NB4 (cell line): ENCODE measurements around the gene SERPINI2.

Experiments
- MAX ChIP-seq: IDR thresholded peaks from 2 replicates; pipeline ENCODE4 v1.6.1; 2011; ENCODE audit warnings: low read depth, low read length
- POLR2A ChIP-seq: IDR thresholded peaks from 2 replicates; pipeline ENCODE4 v1.6.1; 2011; ENCODE audit warnings: mild to moderate bottlenecking; ENCODE audit not compliant: insufficient read length; ENCODE audit errors: extremely low read depth
- TF ChIP-seq, protein P1 (sequence below): IDR thresholded peaks from one replicate; pipeline ENCODE4 v1.5.1; 2012; ENCODE audit warnings: low read depth, low read length

- TF ChIP-seq, protein P1, sequence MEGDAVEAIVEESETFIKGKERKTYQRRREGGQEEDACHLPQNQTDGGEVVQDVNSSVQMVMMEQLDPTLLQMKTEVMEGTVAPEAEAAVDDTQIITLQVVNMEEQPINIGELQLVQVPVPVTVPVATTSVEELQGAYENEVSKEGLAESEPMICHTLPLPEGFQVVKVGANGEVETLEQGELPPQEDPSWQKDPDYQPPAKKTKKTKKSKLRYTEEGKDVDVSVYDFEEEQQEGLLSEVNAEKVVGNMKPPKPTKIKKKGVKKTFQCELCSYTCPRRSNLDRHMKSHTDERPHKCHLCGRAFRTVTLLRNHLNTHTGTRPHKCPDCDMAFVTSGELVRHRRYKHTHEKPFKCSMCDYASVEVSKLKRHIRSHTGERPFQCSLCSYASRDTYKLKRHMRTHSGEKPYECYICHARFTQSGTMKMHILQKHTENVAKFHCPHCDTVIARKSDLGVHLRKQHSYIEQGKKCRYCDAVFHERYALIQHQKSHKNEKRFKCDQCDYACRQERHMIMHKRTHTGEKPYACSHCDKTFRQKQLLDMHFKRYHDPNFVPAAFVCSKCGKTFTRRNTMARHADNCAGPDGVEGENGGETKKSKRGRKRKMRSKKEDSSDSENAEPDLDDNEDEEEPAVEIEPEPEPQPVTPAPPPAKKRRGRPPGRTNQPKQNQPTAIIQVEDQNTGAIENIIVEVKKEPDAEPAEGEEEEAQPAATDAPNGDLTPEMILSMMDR, result no peak
- TF ChIP-seq MAX (no peak), POLR2A (no peak)
Measured at GRCh38 chr3:167396075-167396474, 77.8 kb downstream of the SERPINI2 start.
